ENCODE data around the gene MEMO1.

MEMO1 gene

DNA sequence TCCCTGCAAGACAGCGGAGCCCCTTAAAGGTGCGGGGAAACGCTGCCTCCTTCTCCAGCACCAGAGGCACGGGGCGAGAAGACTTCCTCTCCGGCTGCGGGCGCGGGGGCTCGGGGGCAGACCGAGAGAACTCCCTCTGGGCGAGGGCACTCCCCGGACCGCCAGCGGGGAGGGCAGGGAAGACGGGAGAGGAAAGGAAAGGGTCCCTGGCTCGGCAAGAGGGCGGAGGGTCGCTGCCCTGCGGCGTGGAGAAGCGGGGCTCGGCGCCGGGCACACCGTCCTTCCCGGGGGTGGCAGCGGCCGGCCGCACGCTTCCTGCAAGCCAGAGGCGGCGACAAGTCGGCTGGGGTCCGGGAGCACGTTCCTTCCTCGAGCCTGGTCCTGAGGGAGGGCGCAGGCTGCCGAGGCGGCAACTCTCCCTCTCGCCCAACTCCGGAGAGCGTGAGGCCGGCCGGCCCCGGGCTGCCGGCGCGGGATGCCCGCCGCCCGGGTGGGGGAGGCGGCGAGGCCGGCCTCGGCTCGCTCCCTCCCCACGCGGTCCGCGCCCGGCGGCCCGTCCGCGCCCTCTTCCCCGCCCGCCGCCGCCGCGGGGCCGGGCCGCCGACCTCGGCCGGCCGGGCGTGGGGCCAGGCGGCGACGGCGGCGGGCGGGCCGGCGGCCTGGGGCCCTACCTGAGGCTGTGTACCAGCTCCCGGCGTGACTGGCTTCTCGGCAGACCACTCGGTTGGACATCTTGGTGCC is 1.1 kb downstream of the MEMO1 start:
- peak overlapping the region; percentile 86 for H3K4me3 ChIP-seq (ENCODE audit: low read depth, low read length)
- peaks cover 14% of the 10 kb centered on the region for H3K79me1 ChIP-seq (ENCODE audit: low read length)
- H4K12ac ChIP-seq (ENCODE audit: low read depth, low read length): peak overlapping the region; percentile 88
- peaks cover 3% of the 10 kb centered on the region for H3K9me3 ChIP-seq (ENCODE audit: insufficient read depth, low read depth, low read length)
- peak overlapping the region; percentile 69 for H3K4ac ChIP-seq (ENCODE audit: low read depth, low read length)
- H4K91ac ChIP-seq (ENCODE audit: low read depth, low read length): peak overlapping the region; percentile 82
- DNase-seq: peak in 1 of 2 donors; percentile 38
- H2AFZ ChIP-seq (ENCODE audit: insufficient read depth, low read length, poor library complexity): peak overlapping the region; percentile 28
- H3K4me1 ChIP-seq (ENCODE audit: control insufficient read depth in 1 of 2, insufficient read depth in 2 of 2, low read length in 2 of 2): peaks cover 0 to 4% of the 10 kb centered on the region in 2 experiments
- H3K14ac ChIP-seq (ENCODE audit: low read length): peak overlapping the region; percentile 92
- H3K36me3 ChIP-seq (ENCODE audit: control insufficient read depth in 1 of 2, insufficient read depth in 2 of 2, low read length in 2 of 2): no peaks in the 10 kb centered on the region
- peak overlapping the region; percentile 91 for H3K18ac ChIP-seq (ENCODE audit: low read length)
- peak overlapping the region; percentile 55 for H4K8ac ChIP-seq (ENCODE audit: low read depth, low read length)
- H3K9ac ChIP-seq (ENCODE audit: low read length): peak overlapping the region; percentile 89
- peak overlapping the region; percentile 86 for H2AK5ac ChIP-seq (ENCODE audit: low read length)
- no peak overlapping the region for H2BK12ac ChIP-seq (ENCODE audit: low read length)
- peak overlapping the region; percentile 88 for H3K4me2 ChIP-seq (ENCODE audit: low read length)
- peak overlapping the region; percentile 91 for H2BK5ac ChIP-seq (ENCODE audit: low read depth, low read length, poor library complexity)
- H3K27me3 ChIP-seq (ENCODE audit: insufficient read depth, low read length): no peaks in the 10 kb centered on the region
- H3K27ac ChIP-seq (ENCODE audit: low read depth, low read length): peak overlapping the region; percentile 87
- WGBS (ENCODE audit: extremely low coverage, insufficient coverage, insufficient read length): no CpG with 5 or more reads among the region's 91 CpGs
- peak overlapping the region; percentile 99 for H3K23ac ChIP-seq (ENCODE audit: low read length)
- H2BK120ac ChIP-seq (ENCODE audit: insufficient read depth, low read length, poor library complexity): peak overlapping the region; percentile 79
- peaks cover 19% of the 10 kb centered on the region for H3K79me2 ChIP-seq (ENCODE audit: control insufficient read depth, insufficient read depth, low read length, poor library complexity)

- peak overlapping the region; percentile 92 for H3K14ac ChIP-seq (ENCODE audit: low read length)
- no peak overlapping the region for H4K12ac ChIP-seq (ENCODE audit: low read depth, low read length)
- no peak overlapping the region for H2BK120ac ChIP-seq (ENCODE audit: insufficient read depth, low read length, poor library complexity)
- H3K18ac ChIP-seq (ENCODE audit: low read length): peak overlapping the region; percentile 91
- peak overlapping the region; percentile 89 for H3K9ac ChIP-seq (ENCODE audit: low read length)
- peak overlapping the region; percentile 88 for H3K4me2 ChIP-seq (ENCODE audit: low read length)
- H3K27ac ChIP-seq (ENCODE audit: low read depth, low read length): peak overlapping the region; percentile 87
- H3K4me1 ChIP-seq (ENCODE audit: control insufficient read depth in 1 of 2, insufficient read depth in 2 of 2, low read length in 2 of 2): peaks cover 0 to 4% of the 10 kb centered on the region in 2 experiments
- H3K4me3 ChIP-seq (ENCODE audit: low read depth, low read length): peak overlapping the region; percentile 86
- peak overlapping the region; percentile 82 for H4K91ac ChIP-seq (ENCODE audit: low read depth, low read length)
- no peak overlapping the region for H2BK12ac ChIP-seq (ENCODE audit: low read length)
- peak overlapping the region; percentile 99 for H3K23ac ChIP-seq (ENCODE audit: low read length)
- peaks cover 21% of the 10 kb centered on the region for H3K79me2 ChIP-seq (ENCODE audit: control insufficient read depth, insufficient read depth, low read length, poor library complexity)
- H2AFZ ChIP-seq (ENCODE audit: insufficient read depth, low read length, poor library complexity): no peak overlapping the region
- peaks cover 0 to 1% of the 10 kb centered on the region in 2 experiments for H3K36me3 ChIP-seq (ENCODE audit: control insufficient read depth in 1 of 2, insufficient read depth in 2 of 2, low read length in 2 of 2)
- H4K8ac ChIP-seq (ENCODE audit: low read depth, low read length): peak overlapping the region; percentile 55
- H3K4ac ChIP-seq (ENCODE audit: low read depth, low read length): peak overlapping the region; percentile 69
- no peaks in the 10 kb centered on the region for H3K27me3 ChIP-seq (ENCODE audit: insufficient read depth, low read length)
- peak overlapping the region; percentile 91 for H2BK5ac ChIP-seq (ENCODE audit: low read depth, low read length, poor library complexity)
- peaks cover 14% of the 10 kb centered on the region for H3K79me1 ChIP-seq (ENCODE audit: low read length)
- peaks cover 3% of the 10 kb centered on the region for H3K9me3 ChIP-seq (ENCODE audit: insufficient read depth, low read depth, low read length)
- no peak overlapping the region for H2AK5ac ChIP-seq (ENCODE audit: low read length)
- peak in 1 of 2 donors; percentile 27 for DNase-seq
- WGBS (ENCODE audit: extremely low coverage, insufficient coverage, insufficient read length): no CpG with 5 or more reads among the region's 10 CpGs
Observed at GRCh38 chr2:32008805-32009515, 1.8 kb downstream of the MEMO1 start.

- Histone ChIP-seq H2BK12ac (ENCODE audit: low read length) (no peak overlapping the region), H3K9me3 (ENCODE audit: insufficient read depth, low read depth, low read length) (peaks cover 3% of the 10 kb centered on the region), H4K12ac (ENCODE audit: low read depth, low read length) (no peak overlapping the region), H3K27ac (ENCODE audit: low read depth, low read length) (no peak overlapping the region), H3K4me2 (ENCODE audit: low read length) (no peak overlapping the region), H4K91ac (ENCODE audit: low read depth, low read length) (no peak overlapping the region), H3K27me3 (ENCODE audit: insufficient read depth, low read length) (no peaks in the 10 kb centered on the region), H3K36me3 (ENCODE audit: control insufficient read depth in 1 of 2, insufficient read depth in 2 of 2, low read length in 2 of 2) (peaks cover 0 to 1% of the 10 kb centered on the region in 2 experiments), H3K14ac (ENCODE audit: low read length) (no peak overlapping the region), H3K18ac (ENCODE audit: low read length) (no peak overlapping the region), H3K79me2 (ENCODE audit: control insufficient read depth, insufficient read depth, low read length, poor library complexity) (peaks cover 21% of the 10 kb centered on the region), H3K23ac (ENCODE audit: low read length) (no peak overlapping the region), H2BK5ac (ENCODE audit: low read depth, low read length, poor library complexity) (no peak overlapping the region), H2AFZ (ENCODE audit: insufficient read depth, low read length, poor library complexity) (no peak overlapping the region), H4K8ac (ENCODE audit: low read depth, low read length) (no peak overlapping the region), H3K79me1 (ENCODE audit: low read length) (peaks cover 14% of the 10 kb centered on the region), H3K4me1 (ENCODE audit: control insufficient read depth in 1 of 2, insufficient read depth in 2 of 2, low read length in 2 of 2) (peaks cover 0 to 8% of the 10 kb centered on the region in 2 experiments), H3K4ac (ENCODE audit: low read depth, low read length) (peak overlapping the region; percentile 94), H3K4me3 (ENCODE audit: low read depth, low read length) (no peak overlapping the region), H2BK120ac (ENCODE audit: insufficient read depth, low read length, poor library complexity) (no peak overlapping the region), H2AK5ac (ENCODE audit: low read length) (no peak overlapping the region), H3K9ac (ENCODE audit: low read length) (no peak overlapping the region)
- DNase-seq: no peak
Observed at GRCh38 chr2:32007121-32007391, 3.8 kb downstream of the MEMO1 start.

GRCh38 chr2:32005371-32005976 is 5.3 kb downstream of the MEMO1 start:
- WGBS (ENCODE audit: extremely low coverage, insufficient coverage, insufficient read length): no CpG with 5 or more reads among the region's 2 CpGs
- DNase-seq: peak; percentile 33 to 73

More at GRCh38 chr2:32005371-32005976, 5.3 kb downstream of the MEMO1 start:
- Histone ChIP-seq H2AFZ (ENCODE audit: insufficient read depth, low read length, poor library complexity) (no peak overlapping the region), H4K91ac (ENCODE audit: low read depth, low read length) (no peak overlapping the region), H3K4me2 (ENCODE audit: low read length) (no peak overlapping the region), H3K9me3 (ENCODE audit: insufficient read depth, low read depth, low read length) (peaks cover 3% of the 10 kb centered on the region), H3K23ac (ENCODE audit: low read length) (no peak overlapping the region), H3K4ac (ENCODE audit: low read depth, low read length) (no peak overlapping the region), H2BK120ac (ENCODE audit: insufficient read depth, low read length, poor library complexity) (no peak overlapping the region), H3K79me2 (ENCODE audit: control insufficient read depth, insufficient read depth, low read length, poor library complexity) (peaks cover 22% of the 10 kb centered on the region), H3K14ac (ENCODE audit: low read length) (no peak overlapping the region), H3K18ac (ENCODE audit: low read length) (no peak overlapping the region), H3K4me1 (ENCODE audit: control insufficient read depth in 1 of 2, insufficient read depth in 2 of 2, low read length in 2 of 2) (peaks cover 0 to 11% of the 10 kb centered on the region in 2 experiments), H3K9ac (ENCODE audit: low read length) (no peak overlapping the region), H4K8ac (ENCODE audit: low read depth, low read length) (no peak overlapping the region), H2BK5ac (ENCODE audit: low read depth, low read length, poor library complexity) (no peak overlapping the region), H2AK5ac (ENCODE audit: low read length) (no peak overlapping the region), H3K79me1 (ENCODE audit: low read length) (peaks cover 11% of the 10 kb centered on the region), H3K27me3 (ENCODE audit: insufficient read depth, low read length) (no peaks in the 10 kb centered on the region), H4K12ac (ENCODE audit: low read depth, low read length) (no peak overlapping the region), H3K27ac (ENCODE audit: low read depth, low read length) (no peak overlapping the region), H2BK12ac (ENCODE audit: low read length) (no peak overlapping the region), H3K36me3 (ENCODE audit: control insufficient read depth in 1 of 2, insufficient read depth in 2 of 2, low read length in 2 of 2) (peaks cover 0 to 1% of the 10 kb centered on the region in 2 experiments), H3K4me3 (ENCODE audit: low read depth, low read length) (no peak overlapping the region)

Measured in trophoblast cell (in vitro differentiated cells and primary cell).